Liver (tissue), 9 donors: ENCODE results near the gene FREM3. TPM values are rescaled to one million over a fixed set of nuclear protein-coding genes. Genes with fewer than 3 reads are reported as not detected.
A peak's percentile ranks its signal among the peaks of the same experiment; 100 is the strongest.

Experiments used
- DNase-seq: peaks from one replicate; pipeline ENCODE4 v3.0.0-alpha.2; 2017; ENCODE audit warnings: low spot score
- H3K27ac ChIP-seq, 2 donors: one replicate each; pipeline ENCODE4 v1.7.0; 2013; ENCODE audit warnings: inconsistent platforms in 2 of 2, low read length in 2 of 2, control low read depth in 1 of 2, low read depth in 1 of 2, mild to moderate bottlenecking in 1 of 2
- H3K27me3 ChIP-seq, 4 donors: one replicate each; pipeline versions ENCODE4 v1.6.1 to v1.7.0; 2013; ENCODE audit warnings: low read length in 3 of 4, inconsistent platforms in 1 of 4, mild to moderate bottlenecking in 1 of 4, moderate library complexity in 1 of 4; ENCODE audit not compliant: control insufficient read depth in 4 of 4, insufficient read depth in 4 of 4
- H3K36me3 ChIP-seq, 4 donors: one replicate each; pipeline versions ENCODE4 v1.6.1 to v1.7.0; 2013; ENCODE audit warnings: low read length in 3 of 4, mild to moderate bottlenecking in 3 of 4, low read depth in 1 of 4, moderate library complexity in 1 of 4; ENCODE audit not compliant: control insufficient read depth in 4 of 4, insufficient read depth in 3 of 4
- H3K4me1 ChIP-seq, 4 donors: one replicate each; pipeline versions ENCODE4 v1.6.1 to v1.7.0; 2013; ENCODE audit warnings: low read length in 3 of 4, mild to moderate bottlenecking in 3 of 4, moderate library complexity in 1 of 4; ENCODE audit not compliant: control insufficient read depth in 4 of 4, insufficient read depth in 4 of 4
- H3K4me3 ChIP-seq, 3 donors: one replicate each; pipeline versions ENCODE4 v1.6.1 to v1.7.0; 2013; ENCODE audit warnings: low read length in 3 of 3, control low read depth in 1 of 3, low read depth in 1 of 3, mild to moderate bottlenecking in 1 of 3
- H3K9ac ChIP-seq, 2 donors: one replicate each; pipeline ENCODE4 v1.7.0; 2013; ENCODE audit warnings: low read length in 2 of 2, mild to moderate bottlenecking in 2 of 2, moderate library complexity in 2 of 2, control low read depth in 1 of 2, low read depth in 1 of 2
- H3K9me3 ChIP-seq, 4 donors: one replicate each; pipeline versions ENCODE4 v1.6.1 to v1.7.0; 2013; ENCODE audit warnings: low read length in 3 of 4; ENCODE audit not compliant: control insufficient read depth in 4 of 4
- EGR1 ChIP-seq, 2 donors: IDR thresholded peaks; 2 replicates each; pipeline ENCODE4 v1.6.1; 2016 to 2018; ENCODE audit warnings: antibody characterized with exemption in 2 of 2, low read depth in 2 of 2
- JUND ChIP-seq, 2 donors: IDR thresholded peaks; 2 replicates each; pipeline ENCODE4 v1.6.1; 2016; ENCODE audit warnings: antibody characterized with exemption in 2 of 2
- NR2F2 ChIP-seq: IDR thresholded peaks from 2 replicates; pipeline ENCODE4 v1.6.1; 2016; ENCODE audit warnings: antibody characterized with exemption
- SP1 ChIP-seq: IDR thresholded peaks from 2 replicates; pipeline ENCODE4 v1.6.1; 2018; ENCODE audit warnings: antibody characterized with exemption, mild to moderate bottlenecking
- TAF1 ChIP-seq: conservative IDR thresholded peaks from 2 replicates; pipeline ENCODE4 v1.6.1; 2016; ENCODE audit warnings: antibody characterized with exemption, mild to moderate bottlenecking
- YY1 ChIP-seq: IDR thresholded peaks from 2 replicates; pipeline ENCODE4 v1.6.1; 2016; ENCODE audit warnings: antibody characterized with exemption, mild to moderate bottlenecking
- WGBS: extraction: QIAGEN DNeasy Blood & Tissue Kit; methylation state at CpG from one replicate; pipeline ENCODE4 v1.1.7; 2013; 5-methylcytosine and 5-hydroxymethylcytosine counted together
- polyA plus RNA-seq, 2 donors: library from polyadenylated mRNA; stranded (reverse) in 1 of 2; unstranded in 1 of 2; fragments of 200-250 nt in 1 of 2; fragments of >200 nt in 1 of 2; fragmentation: Nextera tagmentation in 1 of 2; extraction: Ambion mirVana in 1 of 2; gene quantifications; one replicate each; pipeline versions ENCODE4 v1.2.1 to v1.2.3, GENCODE V29; 2013 to 2015
- total RNA-seq, 2 donors: library from RNA; depleted of rRNA; stranded (reverse); fragments of >200 nt; gene quantifications; one replicate each; pipeline ENCODE4 v1.2.3, GENCODE V29; 2014
- TF ChIP-seq, protein P1 (sequence below): fragments of 150-350 bp; IDR thresholded peaks from 2 replicates; pipeline ENCODE4 v1.5.1; 2017; ENCODE audit warnings: improper control_type of control experiment, low read depth, low read length; ENCODE audit not compliant: missing input control
- TF ChIP-seq, protein P2 (sequence below): IDR thresholded peaks from 2 replicates; pipeline ENCODE4 v1.6.1; 2016; ENCODE audit warnings: antibody characterized with exemption
- TF ChIP-seq, protein P3 (sequence below): IDR thresholded peaks from 2 replicates; pipeline ENCODE4 v1.6.1; 2016; ENCODE audit warnings: antibody characterized with exemption, mild to moderate bottlenecking
- TF ChIP-seq, protein P4 (sequence below): IDR thresholded peaks from 2 replicates; pipeline ENCODE4 v1.6.1; 2016; ENCODE audit warnings: antibody characterized with exemption
- donor health status: healthy.
- donor health status: healthy.
- donor health status: healthy.
- donor health status: healthy.
- donor health status: healthy.

Gene FREM3
- total and polyA plus RNA-seq, 4 donors = not detected

DNA sequence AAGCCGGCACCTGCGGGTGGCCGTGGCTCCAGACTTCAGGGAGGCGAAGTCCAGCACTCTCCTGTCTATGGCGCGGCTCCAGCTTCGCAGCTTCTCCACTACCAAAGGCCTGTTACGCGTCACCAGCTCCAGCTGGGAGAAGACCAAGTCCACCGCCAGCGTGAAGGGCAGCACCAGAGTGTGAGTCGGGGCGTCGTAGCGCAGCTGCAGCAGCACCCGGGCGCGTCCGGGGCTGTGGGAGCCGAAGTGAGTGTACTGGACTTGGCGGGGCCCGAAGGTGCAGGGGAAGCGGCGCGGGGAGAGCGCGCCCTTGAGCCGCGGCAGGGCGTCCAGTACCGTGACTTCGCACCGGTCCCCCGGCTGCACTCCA lies 444 bp downstream of the FREM3 start:
- Histone ChIP-seq H3K36me3 (no peaks in the 10 kb centered on the region), H3K27ac (no peak overlapping the region), H3K27me3 (peaks cover 0 to 8% (median 4%) of the 10 kb centered on the region in 4 donors), H3K4me1 (peaks cover 8 to 18% (median 10%) of the 10 kb centered on the region in 4 donors), H3K9ac (no peak overlapping the region), H3K4me3 (peak overlapping the region in 1 of 3 donors; percentile 37), H3K9me3 (peaks cover 0 to 2% (median 0%) of the 10 kb centered on the region in 4 donors)
- DNase-seq = no peak
- TF ChIP-seq EGR1 (IDR thresholded peaks at IDR 0.05; ENCODE audit: low read depth in 2 of 2) (no peak), YY1 (no peak), SP1 (no peak), JUND (IDR thresholded peaks at IDR 0.05) (no peak), NR2F2 (no peak)
- TF ChIP-seq, protein P1, sequence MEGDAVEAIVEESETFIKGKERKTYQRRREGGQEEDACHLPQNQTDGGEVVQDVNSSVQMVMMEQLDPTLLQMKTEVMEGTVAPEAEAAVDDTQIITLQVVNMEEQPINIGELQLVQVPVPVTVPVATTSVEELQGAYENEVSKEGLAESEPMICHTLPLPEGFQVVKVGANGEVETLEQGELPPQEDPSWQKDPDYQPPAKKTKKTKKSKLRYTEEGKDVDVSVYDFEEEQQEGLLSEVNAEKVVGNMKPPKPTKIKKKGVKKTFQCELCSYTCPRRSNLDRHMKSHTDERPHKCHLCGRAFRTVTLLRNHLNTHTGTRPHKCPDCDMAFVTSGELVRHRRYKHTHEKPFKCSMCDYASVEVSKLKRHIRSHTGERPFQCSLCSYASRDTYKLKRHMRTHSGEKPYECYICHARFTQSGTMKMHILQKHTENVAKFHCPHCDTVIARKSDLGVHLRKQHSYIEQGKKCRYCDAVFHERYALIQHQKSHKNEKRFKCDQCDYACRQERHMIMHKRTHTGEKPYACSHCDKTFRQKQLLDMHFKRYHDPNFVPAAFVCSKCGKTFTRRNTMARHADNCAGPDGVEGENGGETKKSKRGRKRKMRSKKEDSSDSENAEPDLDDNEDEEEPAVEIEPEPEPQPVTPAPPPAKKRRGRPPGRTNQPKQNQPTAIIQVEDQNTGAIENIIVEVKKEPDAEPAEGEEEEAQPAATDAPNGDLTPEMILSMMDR = no peak
- TF ChIP-seq, protein P2, sequence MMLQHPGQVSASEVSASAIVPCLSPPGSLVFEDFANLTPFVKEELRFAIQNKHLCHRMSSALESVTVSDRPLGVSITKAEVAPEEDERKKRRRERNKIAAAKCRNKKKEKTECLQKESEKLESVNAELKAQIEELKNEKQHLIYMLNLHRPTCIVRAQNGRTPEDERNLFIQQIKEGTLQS = no peak
- TF ChIP-seq, protein P3, sequence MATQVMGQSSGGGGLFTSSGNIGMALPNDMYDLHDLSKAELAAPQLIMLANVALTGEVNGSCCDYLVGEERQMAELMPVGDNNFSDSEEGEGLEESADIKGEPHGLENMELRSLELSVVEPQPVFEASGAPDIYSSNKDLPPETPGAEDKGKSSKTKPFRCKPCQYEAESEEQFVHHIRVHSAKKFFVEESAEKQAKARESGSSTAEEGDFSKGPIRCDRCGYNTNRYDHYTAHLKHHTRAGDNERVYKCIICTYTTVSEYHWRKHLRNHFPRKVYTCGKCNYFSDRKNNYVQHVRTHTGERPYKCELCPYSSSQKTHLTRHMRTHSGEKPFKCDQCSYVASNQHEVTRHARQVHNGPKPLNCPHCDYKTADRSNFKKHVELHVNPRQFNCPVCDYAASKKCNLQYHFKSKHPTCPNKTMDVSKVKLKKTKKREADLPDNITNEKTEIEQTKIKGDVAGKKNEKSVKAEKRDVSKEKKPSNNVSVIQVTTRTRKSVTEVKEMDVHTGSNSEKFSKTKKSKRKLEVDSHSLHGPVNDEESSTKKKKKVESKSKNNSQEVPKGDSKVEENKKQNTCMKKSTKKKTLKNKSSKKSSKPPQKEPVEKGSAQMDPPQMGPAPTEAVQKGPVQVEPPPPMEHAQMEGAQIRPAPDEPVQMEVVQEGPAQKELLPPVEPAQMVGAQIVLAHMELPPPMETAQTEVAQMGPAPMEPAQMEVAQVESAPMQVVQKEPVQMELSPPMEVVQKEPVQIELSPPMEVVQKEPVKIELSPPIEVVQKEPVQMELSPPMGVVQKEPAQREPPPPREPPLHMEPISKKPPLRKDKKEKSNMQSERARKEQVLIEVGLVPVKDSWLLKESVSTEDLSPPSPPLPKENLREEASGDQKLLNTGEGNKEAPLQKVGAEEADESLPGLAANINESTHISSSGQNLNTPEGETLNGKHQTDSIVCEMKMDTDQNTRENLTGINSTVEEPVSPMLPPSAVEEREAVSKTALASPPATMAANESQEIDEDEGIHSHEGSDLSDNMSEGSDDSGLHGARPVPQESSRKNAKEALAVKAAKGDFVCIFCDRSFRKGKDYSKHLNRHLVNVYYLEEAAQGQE = no peak
- WGBS = 3% methylated on average over 34 of the region's 34 CpGs

DNA sequence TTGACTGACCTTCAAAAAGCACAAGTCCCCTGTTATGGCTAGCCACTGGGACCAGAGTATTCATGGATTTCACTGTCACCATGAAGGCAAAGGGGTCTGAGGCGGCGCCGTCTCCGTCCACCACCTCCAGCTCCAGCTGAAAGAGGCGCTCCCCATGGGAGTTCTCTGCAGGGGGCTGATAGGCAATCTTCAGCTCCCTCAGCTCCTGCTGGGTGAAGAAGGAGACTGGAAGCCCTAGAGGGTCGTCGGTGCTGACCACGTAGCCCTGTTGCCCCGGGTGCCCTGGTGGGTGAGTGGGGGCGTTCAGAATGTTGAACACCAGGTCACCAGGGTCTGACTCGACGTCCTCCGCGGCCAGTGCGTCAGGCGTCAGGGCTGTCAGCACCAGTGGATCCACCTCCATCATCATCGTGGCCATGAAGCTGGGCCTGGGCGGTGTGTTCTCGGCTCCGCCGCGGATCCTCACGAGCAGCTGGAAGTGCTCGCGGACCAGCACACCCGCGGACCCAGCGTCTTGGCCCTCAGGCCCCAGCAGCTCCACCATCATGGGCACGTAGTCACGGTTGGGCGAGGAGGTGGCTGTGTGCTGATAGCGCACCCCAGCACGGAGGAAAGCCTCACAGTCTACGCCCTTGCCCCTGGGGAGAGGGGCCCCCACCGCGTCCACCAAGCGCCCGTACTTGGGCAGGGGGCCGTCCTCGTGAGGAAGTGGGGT lies 987 bp downstream of the FREM3 start:
- Histone ChIP-seq H3K36me3 (no peaks in the 10 kb centered on the region), H3K27me3 (peaks cover 0 to 8% (median 4%) of the 10 kb centered on the region in 4 donors), H3K9ac (no peak overlapping the region), H3K4me3 (peak overlapping the region in 1 of 3 donors; percentile 37), H3K9me3 (peaks cover 0 to 2% (median 0%) of the 10 kb centered on the region in 4 donors), H3K27ac (no peak overlapping the region), H3K4me1 (peaks cover 8 to 18% (median 10%) of the 10 kb centered on the region in 4 donors)
- WGBS = 41% methylated on average over 40 of the region's 40 CpGs
- TF ChIP-seq YY1 = no peak
- no peak for TF ChIP-seq SP1
- TF ChIP-seq, protein P1 = no peak
- TF ChIP-seq, protein P4, sequence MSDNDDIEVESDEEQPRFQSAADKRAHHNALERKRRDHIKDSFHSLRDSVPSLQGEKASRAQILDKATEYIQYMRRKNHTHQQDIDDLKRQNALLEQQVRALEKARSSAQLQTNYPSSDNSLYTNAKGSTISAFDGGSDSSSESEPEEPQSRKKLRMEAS = no peak
- no peak for TF ChIP-seq TAF1
- DNase-seq = no peak
